ENCODE results near the gene KLF7.

KLF7 gene

DNA sequence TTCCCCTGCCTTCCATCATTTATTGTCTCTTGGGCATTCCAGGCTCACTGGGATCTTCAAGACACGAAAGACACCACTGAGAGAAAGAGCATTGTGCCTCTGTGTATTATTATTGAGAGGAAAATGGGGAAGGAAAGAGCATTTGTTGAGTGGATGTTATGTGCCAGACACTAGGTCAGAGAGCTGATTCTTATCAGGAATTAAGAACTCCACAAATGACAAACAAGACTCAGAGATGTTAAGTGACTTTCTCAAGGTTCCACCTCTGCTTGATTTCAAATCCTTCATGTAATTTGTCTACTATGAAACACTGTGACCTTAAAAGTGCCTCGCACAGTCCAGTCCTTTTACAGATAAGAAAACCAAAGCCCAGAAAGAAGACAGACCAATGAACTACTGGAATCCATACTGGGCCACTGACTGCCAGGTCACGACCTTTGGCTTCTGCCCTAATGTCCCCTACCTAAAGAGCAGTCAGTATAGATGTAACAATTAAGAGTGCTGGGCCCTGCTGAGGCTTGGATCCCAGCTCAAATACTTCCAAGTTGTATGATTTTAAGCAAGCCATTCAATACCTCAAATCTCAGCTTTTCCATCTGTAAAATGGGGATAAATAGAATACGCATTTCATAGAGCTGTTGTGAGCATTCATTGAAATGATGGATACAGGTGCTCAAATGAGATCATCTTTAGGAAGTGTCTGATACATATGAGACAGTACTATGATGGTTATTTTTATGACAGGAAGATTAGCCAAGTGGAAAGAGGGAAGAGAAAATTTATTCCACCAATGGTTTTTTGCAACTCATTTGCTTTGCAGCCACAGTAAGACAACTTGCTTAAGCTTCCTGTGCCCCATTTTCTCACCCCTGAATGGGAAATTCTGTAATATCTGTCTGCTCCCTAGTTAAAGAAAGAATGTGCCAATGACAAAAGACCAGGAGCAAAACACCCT lies 10.9 kb downstream of the KLF7 start:
- TF ChIP-seq, protein P1, sequence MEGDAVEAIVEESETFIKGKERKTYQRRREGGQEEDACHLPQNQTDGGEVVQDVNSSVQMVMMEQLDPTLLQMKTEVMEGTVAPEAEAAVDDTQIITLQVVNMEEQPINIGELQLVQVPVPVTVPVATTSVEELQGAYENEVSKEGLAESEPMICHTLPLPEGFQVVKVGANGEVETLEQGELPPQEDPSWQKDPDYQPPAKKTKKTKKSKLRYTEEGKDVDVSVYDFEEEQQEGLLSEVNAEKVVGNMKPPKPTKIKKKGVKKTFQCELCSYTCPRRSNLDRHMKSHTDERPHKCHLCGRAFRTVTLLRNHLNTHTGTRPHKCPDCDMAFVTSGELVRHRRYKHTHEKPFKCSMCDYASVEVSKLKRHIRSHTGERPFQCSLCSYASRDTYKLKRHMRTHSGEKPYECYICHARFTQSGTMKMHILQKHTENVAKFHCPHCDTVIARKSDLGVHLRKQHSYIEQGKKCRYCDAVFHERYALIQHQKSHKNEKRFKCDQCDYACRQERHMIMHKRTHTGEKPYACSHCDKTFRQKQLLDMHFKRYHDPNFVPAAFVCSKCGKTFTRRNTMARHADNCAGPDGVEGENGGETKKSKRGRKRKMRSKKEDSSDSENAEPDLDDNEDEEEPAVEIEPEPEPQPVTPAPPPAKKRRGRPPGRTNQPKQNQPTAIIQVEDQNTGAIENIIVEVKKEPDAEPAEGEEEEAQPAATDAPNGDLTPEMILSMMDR (conservative IDR thresholded peaks at IDR 0.05), result no peak

DNA sequence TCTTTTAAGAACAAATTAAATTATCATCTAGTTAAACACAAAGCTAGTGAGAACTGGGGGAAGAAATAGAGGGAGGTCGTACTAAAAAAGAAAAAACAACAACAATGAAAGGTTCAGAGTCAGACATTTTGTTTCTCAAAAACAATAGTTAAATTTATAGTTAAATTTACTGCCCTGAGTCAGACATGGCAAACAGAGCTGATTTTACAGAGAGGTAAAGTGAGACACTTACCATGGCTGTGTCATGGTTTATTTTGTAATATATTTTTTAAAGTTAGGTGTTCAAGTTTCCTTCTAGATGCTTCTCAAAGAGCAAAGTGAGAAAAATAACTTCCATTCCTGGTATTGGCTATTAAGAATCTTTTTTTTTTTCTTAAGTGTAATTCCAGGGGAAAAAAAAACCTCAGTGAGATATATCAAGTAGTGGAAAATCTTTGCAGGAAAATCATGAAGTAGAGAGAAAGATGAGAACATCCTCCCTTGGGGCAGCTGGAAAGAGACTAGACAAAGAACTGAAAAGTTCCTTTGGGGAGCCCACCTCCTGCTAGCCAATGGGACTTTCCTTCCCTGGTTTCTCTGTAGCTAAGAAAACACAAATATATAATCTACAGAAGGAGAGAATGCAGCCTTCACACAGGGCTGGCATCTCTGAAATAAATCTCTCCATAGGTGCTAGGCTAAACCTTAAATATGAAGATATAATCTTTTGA lies 12.3 kb downstream of the KLF7 start:
- H3K27ac ChIP-seq, result peak overlapping the region; percentile 6; the same call in 1 of the 2 replicates
- TF ChIP-seq, protein P1 (conservative IDR thresholded peaks at IDR 0.05), result no peak

More for the DNA sequence above, 10.9 kb downstream of the KLF7 start:
- peak overlapping the region; percentile 6; the same call in 1 of the 2 replicates for H3K27ac ChIP-seq

DNA sequence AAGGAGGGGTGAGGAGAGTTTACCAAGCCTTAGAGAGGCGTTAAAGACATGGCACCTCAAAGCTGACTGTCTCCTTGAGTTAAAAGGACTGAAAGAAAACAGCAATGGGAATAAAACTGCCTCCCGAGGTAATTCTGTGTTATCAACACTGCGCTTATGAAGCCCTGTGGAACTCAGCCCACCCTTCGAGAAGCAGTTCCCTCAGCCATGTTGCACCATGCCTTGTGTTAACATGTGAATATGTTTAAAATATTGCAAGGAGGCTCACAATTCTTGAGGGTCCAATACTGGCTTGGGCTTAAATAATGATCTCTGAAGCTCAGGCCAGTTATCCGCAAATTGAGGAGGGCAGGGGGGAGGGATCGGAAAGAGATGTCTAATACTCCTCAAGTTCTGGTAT lies 14.7 kb downstream of the KLF7 start:
- TF ChIP-seq, protein P1 (conservative IDR thresholded peaks at IDR 0.05), result no peak
- H3K27ac ChIP-seq, result no peak overlapping the region

DNA sequence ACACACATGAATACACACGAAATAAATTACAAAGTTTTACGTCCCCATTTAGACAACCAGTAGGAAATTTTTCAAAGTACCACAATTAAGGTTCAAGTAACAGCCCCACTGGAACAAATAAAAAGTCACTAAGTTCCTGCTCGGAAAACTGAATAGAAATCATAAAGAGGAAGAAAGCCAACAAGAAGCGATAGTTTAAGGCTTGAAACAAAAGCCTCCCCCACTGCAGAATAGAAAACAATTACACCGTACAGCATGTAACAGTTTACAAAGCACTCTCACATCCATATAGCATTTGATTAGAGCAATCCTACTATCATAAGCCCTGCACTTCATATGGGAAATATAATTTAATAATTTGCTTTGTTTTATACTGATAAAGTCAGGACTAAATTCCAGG lies 15.5 kb downstream of the KLF7 start:
- TF ChIP-seq, protein P1 (conservative IDR thresholded peaks at IDR 0.05), result no peak
- H3K27ac ChIP-seq, result no peak overlapping the region

DNA sequence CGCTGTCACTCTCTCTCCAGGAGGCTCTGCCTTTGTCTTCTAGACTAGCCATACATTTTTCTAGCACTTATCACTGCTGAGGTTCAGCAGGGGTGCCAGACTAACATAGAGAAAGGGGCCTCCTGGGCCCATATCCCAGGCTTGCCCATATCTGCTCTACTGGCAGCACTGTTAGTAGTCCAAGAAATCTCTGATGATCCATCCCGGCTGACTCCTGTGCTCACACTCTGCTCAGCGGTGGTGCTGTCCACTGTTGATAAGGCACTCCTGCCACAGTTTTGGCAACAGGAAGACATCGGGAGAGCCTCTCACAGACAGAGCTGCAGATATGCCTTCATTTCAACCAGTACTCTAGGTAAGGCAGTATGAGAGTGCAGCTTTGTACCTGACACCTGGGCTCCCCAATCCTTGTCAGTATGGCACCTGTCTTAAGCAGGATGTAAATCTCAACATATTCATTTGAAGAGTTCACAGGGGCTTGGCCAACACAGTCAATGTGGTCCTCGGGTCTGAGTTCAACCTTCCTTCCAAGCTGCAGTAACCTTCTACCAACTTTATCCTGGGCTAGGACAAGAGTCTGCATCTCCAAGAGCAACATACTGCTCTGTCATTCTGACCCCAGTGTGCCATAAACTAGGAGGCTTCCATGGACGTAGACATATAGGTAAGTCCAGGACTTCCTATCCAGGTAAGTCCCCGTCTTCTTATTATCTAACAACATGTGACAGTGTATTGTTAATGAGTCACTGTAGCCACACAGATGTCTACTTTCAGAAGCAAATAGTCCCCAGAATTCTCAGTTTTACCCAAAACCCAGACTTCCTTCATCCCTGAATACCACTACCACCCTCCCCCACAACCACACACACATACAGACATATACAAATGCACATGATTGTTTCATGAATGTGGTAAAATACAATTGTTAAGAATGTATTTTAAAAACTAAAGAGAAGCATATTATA lies 16.2 kb downstream of the KLF7 start:
- no peak overlapping the region for H3K27ac ChIP-seq
- TF ChIP-seq, protein P1 (conservative IDR thresholded peaks at IDR 0.05), result no peak

DNA sequence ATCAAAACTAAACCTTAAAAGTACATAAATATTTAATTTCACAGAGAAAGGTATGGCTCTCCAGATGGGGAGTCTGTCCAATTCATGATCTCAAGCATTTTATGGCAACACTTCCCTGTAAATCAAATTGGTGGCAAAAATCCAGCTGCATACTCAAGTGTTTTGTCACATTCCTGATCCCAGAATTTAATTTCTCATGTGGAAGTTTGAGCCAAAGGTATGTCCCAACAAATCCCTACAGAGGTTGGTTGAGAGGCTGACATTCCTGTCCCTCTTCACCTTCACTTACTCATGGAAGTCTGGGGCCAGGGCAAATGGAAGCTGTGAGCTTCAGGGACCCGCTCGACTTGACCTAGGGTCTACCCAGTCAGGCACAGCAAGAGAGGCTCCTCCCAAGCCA lies 17.7 kb downstream of the KLF7 start:
- TF ChIP-seq, protein P1 (conservative IDR thresholded peaks at IDR 0.05), result no peak
- H3K27ac ChIP-seq, result no peak overlapping the region

Measured in VCaP (cell line).